Measurements from ENCODE around the gene WDFY4. TPM values are rescaled to one million over a fixed set of nuclear protein-coding genes. Genes with fewer than 3 reads are reported as not detected.

The WDFY4 gene
- polyA plus RNA-seq, 3 donors = 0.34 to 2.1 (median 0.54) TPM

- no peak overlapping the region for H3K27ac ChIP-seq (ENCODE audit: low read depth, low read length)
- WGBS, 3 donors = 75 to 83% (median 82%) methylated on average over 4 of the region's 4 CpGs
Observed at GRCh38 chr10:48652344-48652743, 32.3 kb upstream of the WDFY4 start.

- H3K27ac ChIP-seq (ENCODE audit: low read depth, low read length) = no peak overlapping the region
- WGBS, 3 donors = 68 to 88% (median 77%) methylated on average over 5 of the region's 5 CpGs
Observed at GRCh38 chr10:48653347-48653746, 31.3 kb upstream of the WDFY4 start.

DNA sequence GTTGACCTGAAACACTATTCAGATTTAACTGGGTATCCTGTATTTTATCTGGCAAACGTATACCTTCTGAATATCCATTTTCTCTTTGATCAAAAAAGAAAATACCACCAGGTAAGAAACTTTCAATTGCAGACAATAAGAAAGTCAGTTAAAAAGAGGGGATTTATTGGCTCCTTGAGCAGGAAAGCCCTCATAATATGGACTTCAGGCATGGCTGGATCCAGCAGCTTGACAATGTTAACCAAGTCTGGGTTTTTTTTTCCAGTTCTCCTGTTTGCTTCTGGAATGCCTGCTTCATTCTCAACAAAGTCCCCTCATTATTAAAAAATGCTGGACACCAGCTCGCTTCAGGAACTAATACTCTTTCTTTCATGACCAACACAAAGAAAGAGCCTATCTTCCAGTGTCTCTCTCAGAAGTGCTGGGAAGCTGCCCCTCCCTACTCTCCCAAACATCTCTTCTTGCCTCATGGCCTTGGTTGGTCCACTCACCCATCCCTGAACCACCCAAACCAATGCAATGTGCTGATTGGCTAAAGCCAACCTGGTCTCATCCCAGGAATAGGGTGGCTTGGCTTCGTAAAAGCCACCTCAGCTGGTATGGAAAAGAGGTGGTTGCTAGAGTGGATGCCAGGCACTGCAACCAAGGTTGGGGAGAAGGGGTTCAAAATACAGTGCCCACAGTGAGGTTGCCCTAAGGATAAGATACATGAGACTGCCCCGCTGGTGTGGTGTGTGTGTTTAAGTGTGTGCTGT, 30.6 kb upstream of the WDFY4 start:
- H3K27ac ChIP-seq (ENCODE audit: low read depth, low read length) = no peak overlapping the region
- WGBS, 3 donors = 94 to 95% (median 94%) methylated on average over 4 of the region's 4 CpGs

GRCh38 chr10:48655411-48656240, 29.0 kb upstream of the WDFY4 start:
- 12 to 17% (median 17%) methylated on average over 46 to 55 of the region's 55 CpGs for WGBS, 3 donors
- H3K27ac ChIP-seq (ENCODE audit: low read depth, low read length) = no peak overlapping the region

DNA sequence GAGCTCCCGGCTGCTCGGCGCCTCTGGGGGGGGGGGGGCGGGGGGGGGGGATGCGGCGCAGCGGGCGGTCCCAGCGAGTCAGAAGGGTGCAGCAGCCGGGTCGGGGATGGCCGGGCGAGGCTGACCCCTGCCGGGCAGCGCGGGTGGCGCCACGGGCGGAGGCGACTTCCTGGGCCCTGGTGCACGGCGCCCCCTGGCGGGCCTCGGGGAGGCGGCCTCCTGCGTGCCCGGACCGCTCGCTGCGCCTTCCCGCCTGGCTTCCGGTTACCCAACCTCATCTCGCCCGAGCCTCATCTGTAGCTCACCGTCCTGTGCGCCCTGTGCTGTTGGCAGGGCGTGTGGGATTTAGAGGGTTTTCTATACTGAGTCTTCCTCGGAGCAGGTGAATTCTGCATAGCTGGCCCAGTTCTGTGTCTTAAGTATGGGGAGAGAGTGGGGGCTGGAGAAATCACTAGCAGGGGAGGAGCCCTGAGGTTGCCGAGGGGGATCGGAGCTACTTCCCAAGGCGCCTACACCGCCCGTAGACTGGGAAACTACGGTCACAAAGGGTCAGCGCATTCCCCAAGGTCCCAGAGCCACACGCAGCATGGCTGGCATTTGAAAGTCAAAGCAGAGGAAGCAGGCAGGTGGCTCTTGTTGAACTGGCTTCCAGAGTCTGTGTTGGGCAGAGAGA, 28.3 kb upstream of the WDFY4 start:
- WGBS, 3 donors = 1% methylated on average over 34 to 46 of the region's 46 CpGs
- H3K27ac ChIP-seq (ENCODE audit: low read depth, low read length) = no peak overlapping the region

- 49 to 61% (median 56%) methylated on average over 10 of the region's 10 CpGs for WGBS, 3 donors
- no peak overlapping the region for H3K27ac ChIP-seq (ENCODE audit: low read depth, low read length)
Observed at GRCh38 chr10:48656914-48657305, 27.8 kb upstream of the WDFY4 start.

DNA sequence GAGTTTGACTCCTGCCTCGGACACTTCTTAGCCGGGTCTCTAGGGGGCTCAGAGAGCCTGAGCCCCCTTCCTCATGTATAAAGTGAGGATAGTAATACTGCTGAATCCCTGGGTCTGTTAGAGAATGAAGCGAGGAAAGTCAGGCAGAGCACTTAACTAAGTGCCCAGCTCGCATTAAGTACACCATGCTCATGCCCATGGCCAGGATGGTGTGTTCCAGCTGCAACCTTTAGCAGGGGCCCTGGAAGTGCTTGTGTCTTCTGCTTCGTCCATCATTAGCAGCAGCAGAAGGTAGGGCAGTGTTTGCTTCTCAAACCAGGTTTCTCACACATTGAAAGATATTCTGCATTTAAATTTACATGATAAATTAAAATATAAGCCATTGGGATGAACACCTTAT, 27.3 kb upstream of the WDFY4 start:
- WGBS, 3 donors = 59 to 66% (median 62%) methylated on average over 4 to 5 of the region's 5 CpGs

DNA sequence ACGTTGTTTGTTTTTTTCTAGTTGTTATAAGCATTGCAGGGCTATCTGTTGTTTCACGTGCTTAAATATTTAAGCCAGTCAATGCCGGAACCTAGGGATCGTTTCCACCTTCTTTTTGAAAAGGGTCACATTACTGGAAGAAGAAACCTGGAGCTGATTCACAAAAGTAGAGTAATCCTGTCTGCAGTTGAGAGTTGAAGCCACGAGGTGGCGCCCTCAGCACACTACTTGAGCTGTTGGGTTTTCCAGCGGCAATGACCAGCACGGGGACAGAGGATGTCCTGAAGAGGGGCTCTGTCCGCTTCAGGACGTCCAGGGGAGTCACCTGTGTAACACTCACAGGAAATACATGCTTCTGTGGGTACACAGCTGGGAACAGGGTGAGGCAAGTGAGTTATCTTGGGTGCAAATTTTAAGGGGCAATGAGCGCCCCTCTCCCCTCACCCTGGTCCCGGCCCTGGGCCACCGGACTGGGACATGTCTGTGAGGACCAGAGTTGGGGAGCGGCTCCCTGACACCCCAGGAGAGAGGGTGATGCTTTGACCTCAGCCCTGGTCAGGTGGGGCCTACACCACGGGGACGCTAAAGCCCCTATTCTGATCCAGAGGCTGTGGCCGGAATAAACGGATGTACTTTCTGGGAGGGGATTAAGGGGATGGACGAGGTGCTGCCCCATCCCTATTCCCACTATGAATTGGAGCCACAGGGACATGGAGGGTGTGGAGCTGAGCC, 26.3 kb upstream of the WDFY4 start:
- WGBS, 3 donors = 29 to 43% (median 42%) methylated on average over 17 to 19 of the region's 19 CpGs
- no peak overlapping the region for H3K27ac ChIP-seq (ENCODE audit: low read depth, low read length)

More for the DNA sequence above, 27.3 kb upstream of the WDFY4 start:
- H3K27ac ChIP-seq (ENCODE audit: low read depth, low read length) = no peak overlapping the region

- H3K27ac ChIP-seq (ENCODE audit: low read depth, low read length) = no peak overlapping the region
- 83 to 87% (median 87%) methylated on average over 9 of the region's 9 CpGs for WGBS, 3 donors
Observed at GRCh38 chr10:48658975-48659269, 25.8 kb upstream of the WDFY4 start.

- H3K27ac ChIP-seq (ENCODE audit: low read depth, low read length) = no peak overlapping the region
- 24 to 30% (median 27%) methylated on average over 2 of the region's 2 CpGs for WGBS, 3 donors
Observed at GRCh38 chr10:48659790-48660189, 24.9 kb upstream of the WDFY4 start.

- H3K27ac ChIP-seq (ENCODE audit: low read depth, low read length) = no peak overlapping the region
Observed at GRCh38 chr10:48661441-48661840, 23.2 kb upstream of the WDFY4 start.

- 73 to 80% (median 78%) methylated on average over 8 of the region's 8 CpGs for WGBS, 3 donors
- no peak overlapping the region for H3K27ac ChIP-seq (ENCODE audit: low read depth, low read length)
Observed at GRCh38 chr10:48667960-48668590, 16.6 kb upstream of the WDFY4 start.

DNA sequence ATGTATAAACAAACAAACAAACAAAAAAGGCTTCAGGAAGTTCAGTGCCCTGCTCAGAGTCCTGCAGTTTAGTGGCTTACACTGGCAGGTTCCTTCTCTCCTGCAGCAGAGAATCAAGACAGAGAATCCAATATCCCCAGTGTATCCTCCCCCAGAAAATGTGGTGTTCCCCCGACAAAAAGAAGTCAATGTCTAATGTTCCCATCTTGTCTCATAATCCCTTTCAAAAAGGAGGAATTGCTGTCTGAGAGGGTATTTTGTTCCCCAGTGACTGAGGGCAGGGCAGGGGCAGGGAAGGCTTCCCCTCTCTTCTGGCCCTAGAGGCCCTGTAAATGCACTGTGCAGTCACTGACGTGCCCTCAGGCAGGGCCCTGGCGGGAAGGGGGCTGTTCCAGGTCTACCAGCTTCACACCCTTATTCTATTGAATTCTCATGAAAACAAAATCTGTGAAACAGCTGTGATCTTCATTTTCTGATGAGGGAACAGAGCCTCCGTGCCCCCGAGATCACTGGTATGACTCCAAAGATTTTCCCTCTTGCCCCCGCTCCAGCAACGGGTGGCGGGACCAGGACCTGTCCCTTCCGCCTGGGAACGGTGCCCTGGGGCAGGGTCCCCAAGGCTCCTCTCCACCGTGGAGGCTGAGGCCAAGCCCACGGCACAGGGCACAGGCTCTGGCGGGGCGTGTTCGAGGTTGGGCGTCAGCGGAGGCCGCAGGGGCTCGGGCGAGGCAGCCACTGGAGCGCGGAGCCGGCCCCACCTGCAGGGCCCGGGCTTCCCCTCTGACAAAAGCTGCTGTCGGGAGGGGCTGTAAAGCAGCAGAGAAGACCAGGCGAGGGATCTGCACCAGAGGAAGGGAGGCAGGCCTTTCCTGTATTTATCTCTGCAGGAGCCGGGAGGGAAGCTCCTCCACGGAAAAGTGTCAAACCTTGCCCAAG, 13.4 kb upstream of the WDFY4 start:
- WGBS, 3 donors = 35 to 61% (median 51%) methylated on average over 28 of the region's 28 CpGs
- H3K27ac ChIP-seq (ENCODE audit: low read depth, low read length) = no peak overlapping the region

GRCh38 chr10:48671914-48672595, 12.6 kb upstream of the WDFY4 start:
- no peak overlapping the region for H3K27ac ChIP-seq (ENCODE audit: low read depth, low read length)
- WGBS, 3 donors = 63 to 86% (median 78%) methylated on average over 22 to 26 of the region's 26 CpGs

DNA sequence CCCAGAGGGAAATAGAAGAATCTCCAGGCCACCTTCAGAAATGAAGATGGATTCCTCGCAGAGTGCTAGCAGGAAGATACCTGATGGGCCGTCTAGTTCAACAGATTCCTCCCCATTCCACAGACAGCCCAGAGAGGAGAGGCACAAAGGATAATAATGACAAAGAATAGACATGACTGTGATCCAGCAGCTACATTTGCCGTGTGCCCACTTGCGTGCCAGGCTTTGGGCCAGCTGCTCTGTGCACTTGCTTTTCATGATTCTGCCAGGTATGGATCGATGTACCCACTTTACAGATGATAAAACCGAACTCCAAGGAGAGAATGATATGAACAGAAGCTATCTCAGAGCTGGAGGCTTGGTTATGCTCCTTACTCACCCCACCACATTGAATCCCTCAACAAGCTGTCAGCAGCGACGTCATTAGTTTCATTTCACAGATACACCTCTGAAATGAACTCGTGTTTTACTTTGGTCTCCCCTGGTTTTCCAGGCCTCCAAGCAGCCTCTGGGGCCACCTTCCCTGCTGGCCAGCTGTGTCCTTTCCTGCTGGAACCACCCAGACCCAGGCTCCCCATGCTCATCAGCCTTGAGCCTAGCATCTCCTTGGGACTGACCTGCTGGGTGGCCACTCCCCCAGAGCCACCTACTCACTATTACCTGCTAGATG, 11.9 kb upstream of the WDFY4 start:
- 82 to 93% (median 90%) methylated on average over 9 of the region's 9 CpGs for WGBS, 3 donors
- H3K27ac ChIP-seq (ENCODE audit: low read depth, low read length) = no peak overlapping the region

- WGBS, 3 donors = 83 to 91% (median 90%) methylated on average over 2 of the region's 2 CpGs
- no peak overlapping the region for H3K27ac ChIP-seq (ENCODE audit: low read depth, low read length)
Observed at GRCh38 chr10:48677625-48678024, 7.0 kb upstream of the WDFY4 start.
